ENCODE results near the gene RAC3. TPM values are rescaled to one million over a fixed set of nuclear protein-coding genes. Genes with fewer than 3 reads are reported as not detected.

RAC3 gene
- total and polyA plus RNA-seq, 3 experiments from 2014 or later: 4.2 to 4.5 TPM; not detected in 1

DNA sequence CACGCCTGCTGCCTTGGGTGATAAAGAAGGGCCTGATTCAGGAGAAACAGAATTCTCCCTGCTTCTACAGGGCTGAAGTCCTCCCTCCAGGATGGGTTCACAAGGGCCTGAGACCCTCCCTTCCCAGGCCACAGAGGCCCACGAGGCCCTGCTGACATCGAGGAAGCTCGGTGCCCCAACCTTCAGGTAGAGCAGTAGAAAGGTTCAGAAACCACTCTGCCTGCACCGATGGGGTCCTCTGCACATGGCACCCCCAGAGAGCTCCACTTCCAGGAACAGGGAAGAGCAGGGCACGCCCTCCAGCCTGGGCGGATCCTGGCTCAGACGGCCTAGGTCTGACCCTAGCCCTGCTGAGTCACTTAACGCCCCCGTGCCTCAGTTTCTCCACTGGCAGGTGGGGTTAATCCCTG lies 9.6 kb upstream of the RAC3 start:
- Mint-ChIP-seq H3K27me3 (peaks cover 0 to 2% of the 10 kb centered on the region in 2 donors), H3K9me3 (no peaks in the 10 kb centered on the region), H3K4me1 (peaks cover 17 to 34% (median 21%) of the 10 kb centered on the region in 3 donors), H3K27ac (peak overlapping the region in 5 of 8 donors; percentile 62 to 85 (median 71)), H3K4me3 (peak overlapping the region; percentile 83 to 93 (median 85)), H3K36me3 (peaks cover 0 to 8% (median 0%) of the 10 kb centered on the region in 3 donors)
- Histone ChIP-seq H3K4me1 (ENCODE audit: insufficient read depth, low read length) (peaks cover 26% of the 10 kb centered on the region), H3K4me3 (ENCODE audit: low read length) (peak overlapping the region; percentile 70), H3K27ac (ENCODE audit: low read depth, low read length) (peak overlapping the region; percentile 61), H3K9me3 (ENCODE audit: low read length) (no peaks in the 10 kb centered on the region), H3K27me3 (ENCODE audit: insufficient read depth, low read length, poor library complexity, severe bottlenecking) (no peaks in the 10 kb centered on the region), H3K36me3 (ENCODE audit: insufficient read depth, low read length) (peaks cover 6% of the 10 kb centered on the region)
- CTCF ChIA-PET: interaction anchor here (0.8 to 6.0 kb wide), 7 partner anchors 9 to 133 kb away, joined by 3 to 83 read pairs (median 5); partner anchors contain the start of genes DCXR, NOTUM and RAC3
- DNase-seq: no peak
- POLR2A ChIA-PET: interaction anchor here (0.9 to 2.3 kb wide), 5 partner anchors 16 to 251 kb away, joined by 3 to 10 read pairs (median 5); partner anchors contain the start of genes CSNK1D and DCXR

DNA sequence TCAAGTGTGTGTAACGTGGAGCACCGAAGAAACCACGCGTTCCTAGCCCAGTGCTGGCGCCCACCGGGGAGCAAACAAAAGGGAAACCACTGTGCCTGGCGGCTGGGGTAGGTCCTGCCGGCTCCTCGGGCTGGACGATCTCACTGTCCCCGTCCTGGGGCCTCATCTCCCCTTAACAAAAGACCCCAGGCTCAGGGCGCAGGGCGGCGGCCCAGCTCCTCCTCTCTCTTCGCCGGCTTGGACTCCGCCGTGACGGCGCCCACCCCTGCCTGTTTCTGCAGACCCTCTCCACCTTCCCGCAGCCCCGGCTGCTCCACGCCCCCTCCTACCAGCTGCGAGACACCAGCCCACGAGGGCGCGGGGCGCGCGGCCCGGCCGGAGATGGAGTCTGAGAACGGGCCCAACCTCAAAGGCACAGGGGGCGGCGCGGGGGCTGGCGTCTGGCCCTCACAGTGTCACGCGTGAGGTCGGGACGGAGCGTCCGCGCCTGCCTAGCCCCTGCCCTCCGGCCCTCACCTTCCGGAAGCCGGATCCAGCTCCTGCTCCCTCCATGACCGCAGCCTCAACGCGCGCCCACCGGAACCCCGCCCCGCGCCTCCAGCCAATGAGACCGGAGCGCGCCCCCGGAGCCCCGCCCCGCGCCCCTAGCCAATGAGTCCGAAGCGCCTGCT lies 9.0 kb upstream of the RAC3 start, which contains the start of gene CENPX:
CENPX (minus strand) TSS at position 569 of the 671 bp plus-strand sequence; CDS start at position 552, 17 bp downstream.
- H3K27ac ChIP-seq (ENCODE audit: low read depth, low read length): peak within 1 kb of the TSS; percentile 61
- H3K36me3 ChIP-seq (ENCODE audit: insufficient read depth, low read length): peaks cover 6% of the 10 kb centered on the region
- Mint-ChIP-seq H3K9me3 (no peaks in the 10 kb centered on the region), H3K4me1 (peaks cover 17 to 34% (median 21%) of the 10 kb centered on the region in 3 donors), H3K4me3 (peak within 1 kb of the TSS; percentile 83 to 93 (median 85)), H3K36me3 (peaks cover 0 to 8% (median 0%) of the 10 kb centered on the region in 3 donors), H3K27ac (peak within 1 kb of the TSS in 7 of 8 donors; percentile 56 to 85 (median 71)), H3K27me3 (peaks cover 0 to 2% of the 10 kb centered on the region in 2 donors)
- H3K4me3 ChIP-seq (ENCODE audit: low read length): peak within 1 kb of the TSS; percentile 70
- H3K27me3 ChIP-seq (ENCODE audit: insufficient read depth, low read length, poor library complexity, severe bottlenecking): no peaks in the 10 kb centered on the region
- peak in 1 of 5 donors; percentile 57 for DNase-seq
- ChIA-PET POLR2A (interaction anchor here (0.8 to 2.3 kb wide), 9 partner anchors 15 to 497 kb away, joined by 3 to 10 read pairs (median 5); partner anchors contain the start of genes CSNK1D, DCXR, FASN and FOXK2), CTCF (interaction anchor here (0.7 to 6.0 kb wide), 5 partner anchors 9 to 133 kb away, joined by 3 to 83 read pairs (median 16); partner anchors contain the start of genes DCXR, NOTUM and RAC3)
- peaks cover 26% of the 10 kb centered on the region for H3K4me1 ChIP-seq (ENCODE audit: insufficient read depth, low read length)
- no peaks in the 10 kb centered on the region for H3K9me3 ChIP-seq (ENCODE audit: low read length)

- Histone ChIP-seq H3K4me1 (ENCODE audit: insufficient read depth, low read length) (peaks cover 26% of the 10 kb centered on the region), H3K9me3 (ENCODE audit: low read length) (no peaks in the 10 kb centered on the region), H3K27me3 (ENCODE audit: insufficient read depth, low read length, poor library complexity, severe bottlenecking) (no peaks in the 10 kb centered on the region), H3K36me3 (ENCODE audit: insufficient read depth, low read length) (peaks cover 6% of the 10 kb centered on the region), H3K27ac (ENCODE audit: low read depth, low read length) (peak within 1 kb of the TSS; percentile 61), H3K4me3 (ENCODE audit: low read length) (peak within 1 kb of the TSS; percentile 70)
- Mint-ChIP-seq H3K36me3 (peaks cover 0 to 8% (median 0%) of the 10 kb centered on the region in 3 donors), H3K4me1 (peaks cover 17 to 34% (median 21%) of the 10 kb centered on the region in 3 donors), H3K9me3 (no peaks in the 10 kb centered on the region), H3K4me3 (peak within 1 kb of the TSS; percentile 83 to 93 (median 85)), H3K27me3 (peaks cover 0 to 2% of the 10 kb centered on the region in 2 donors), H3K27ac (peak within 1 kb of the TSS in 6 of 8 donors; percentile 56 to 85 (median 70))
- peak; percentile 99 to 100 (median 100) for DNase-seq
- POLR2A ChIA-PET: interaction anchor here (0.8 to 2.3 kb wide), 9 partner anchors 15 to 496 kb away, joined by 3 to 10 read pairs (median 5); partner anchors contain the start of genes CSNK1D, DCXR, FASN and FOXK2
- CTCF ChIA-PET: interaction anchor here (0.7 to 6.0 kb wide), 4 partner anchors 8 to 132 kb away, joined by 3 to 83 read pairs (median 20); partner anchors contain the start of genes DCXR, NOTUM and RAC3
Measured at GRCh38 chr17:82022981-82023446, 8.5 kb upstream of the RAC3 start, which contains the start of gene LRRC45. Gene LRRC45, plus strand, starts transcription at chr17:82023305. Its CDS starts 339 bp downstream, at chr17:82023644.

DNA sequence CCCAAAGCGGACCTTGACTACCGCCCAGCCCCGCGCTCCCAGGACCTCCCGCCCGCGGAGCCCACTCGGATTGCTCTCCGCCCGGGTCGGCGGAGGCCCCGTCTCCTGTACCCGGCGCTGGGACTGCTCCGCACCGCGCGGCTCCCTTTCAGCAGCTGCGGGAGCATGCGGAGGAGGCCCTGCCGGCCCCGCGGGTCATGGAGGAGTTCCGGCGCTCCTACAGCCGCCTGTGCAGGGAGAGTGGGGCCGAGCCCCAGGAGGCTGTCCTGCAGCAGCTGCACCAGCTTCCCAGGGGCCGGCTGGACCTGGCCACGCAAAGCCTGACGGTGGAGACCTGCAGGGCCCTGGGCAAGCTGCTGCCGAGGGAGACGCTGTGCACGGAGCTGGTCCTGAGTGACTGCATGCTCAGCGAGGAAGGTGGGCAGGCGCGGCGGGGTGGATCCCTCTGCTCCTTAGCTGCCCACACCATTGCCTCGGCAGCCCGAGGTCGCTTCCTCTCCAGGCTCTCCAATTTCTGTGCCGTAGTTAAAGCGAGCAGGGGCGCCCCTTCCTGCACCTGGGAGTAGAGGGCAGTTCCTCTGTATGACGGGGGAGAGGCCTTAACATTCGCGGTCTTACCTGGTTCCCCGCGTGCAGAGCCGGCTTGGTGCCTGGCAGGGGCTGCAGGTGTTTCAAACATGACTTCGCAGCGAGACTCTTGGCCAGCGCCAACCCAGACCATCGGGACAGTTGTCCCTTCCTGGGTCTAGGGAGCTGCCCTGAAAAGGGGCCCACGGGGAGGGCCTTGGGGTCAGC lies 7.8 kb upstream of the RAC3 start:
- peak overlapping the region; percentile 38 for H3K27ac ChIP-seq (ENCODE audit: low read depth, low read length)
- no peaks in the 10 kb centered on the region for H3K27me3 ChIP-seq (ENCODE audit: insufficient read depth, low read length, poor library complexity, severe bottlenecking)
- H3K4me3 ChIP-seq (ENCODE audit: low read length): peak overlapping the region; percentile 64
- DNase-seq: peak in 2 of 5 donors; percentile 14 to 15
- peaks cover 26% of the 10 kb centered on the region for H3K4me1 ChIP-seq (ENCODE audit: insufficient read depth, low read length)
- Mint-ChIP-seq H3K27me3 (peaks cover 0 to 2% of the 10 kb centered on the region in 2 donors), H3K9me3 (no peaks in the 10 kb centered on the region), H3K36me3 (peaks cover 0 to 3% (median 0%) of the 10 kb centered on the region in 3 donors), H3K4me3 (peak overlapping the region; percentile 75 to 93 (median 84)), H3K27ac (peak overlapping the region in 3 of 8 donors; percentile 33 to 51 (median 50)), H3K4me1 (peaks cover 17 to 34% (median 21%) of the 10 kb centered on the region in 3 donors)
- CTCF ChIA-PET: interaction anchor here (3.9 to 6.0 kb wide), 2 partner anchors 13 to 62 kb away, joined by 16 to 83 read pairs; partner anchors contain the start of genes DCXR and NOTUM
- peaks cover 3% of the 10 kb centered on the region for H3K36me3 ChIP-seq (ENCODE audit: insufficient read depth, low read length)
- H3K9me3 ChIP-seq (ENCODE audit: low read length): no peaks in the 10 kb centered on the region
- POLR2A ChIA-PET: interaction anchor here (1.0 to 2.3 kb wide), 5 partner anchors 14 to 320 kb away, joined by 3 to 10 read pairs (median 6); partner anchors contain the start of genes DCXR, FASN and MRPL12

DNA sequence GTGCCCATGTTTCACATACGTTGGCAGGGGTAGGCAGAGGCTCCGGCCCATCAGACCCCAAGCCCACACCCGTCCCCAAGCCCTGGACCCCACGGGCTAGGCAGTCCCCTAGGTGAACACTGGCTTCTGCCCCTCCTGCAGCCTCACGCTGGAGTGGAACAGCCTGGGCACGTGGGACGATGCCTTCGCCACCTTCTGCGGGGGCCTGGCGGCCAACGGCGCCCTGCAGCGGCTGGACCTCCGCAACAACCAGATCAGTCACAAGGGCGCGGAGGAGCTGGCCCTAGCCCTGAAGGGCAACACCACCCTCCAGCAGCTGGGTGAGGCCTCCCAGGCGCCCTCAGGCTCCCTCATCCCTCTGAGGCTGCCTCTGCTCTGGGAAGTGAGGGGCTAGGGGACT lies 6.6 kb upstream of the RAC3 start:
- H3K36me3 ChIP-seq (ENCODE audit: insufficient read depth, low read length): no peaks in the 10 kb centered on the region
- no peak overlapping the region for H3K27ac ChIP-seq (ENCODE audit: low read depth, low read length)
- no peak overlapping the region for H3K27ac Mint-ChIP-seq
- H3K9me3 Mint-ChIP-seq: no peaks in the 10 kb centered on the region
- no peaks in the 10 kb centered on the region for H3K27me3 ChIP-seq (ENCODE audit: insufficient read depth, low read length, poor library complexity, severe bottlenecking)
- no peak overlapping the region for H3K4me3 ChIP-seq (ENCODE audit: low read length)
- peaks cover 28% of the 10 kb centered on the region for H3K4me1 ChIP-seq (ENCODE audit: insufficient read depth, low read length)
- no peak for DNase-seq
- no peaks in the 10 kb centered on the region for H3K9me3 ChIP-seq (ENCODE audit: low read length)
- peak overlapping the region in 1 of 7 donors; percentile 23 for H3K4me3 Mint-ChIP-seq
- POLR2A ChIA-PET: no interaction called here
- peaks cover 19 to 38% (median 21%) of the 10 kb centered on the region in 3 donors for H3K4me1 Mint-ChIP-seq
- peaks cover 0 to 5% of the 10 kb centered on the region in 2 donors for H3K27me3 Mint-ChIP-seq
- no peaks in the 10 kb centered on the region for H3K36me3 Mint-ChIP-seq
- CTCF ChIA-PET: interaction anchor here (6.0 kb wide), 1 partner anchor 64 kb away, joined by 83 read pairs; the partner anchor contains the start of gene NOTUM

GRCh38 chr17:82025401-82026107 lies 5.9 kb upstream of the RAC3 start:
- Histone ChIP-seq H3K27me3 (ENCODE audit: insufficient read depth, low read length, poor library complexity, severe bottlenecking) (no peaks in the 10 kb centered on the region), H3K27ac (ENCODE audit: low read depth, low read length) (no peak overlapping the region), H3K4me3 (ENCODE audit: low read length) (no peak overlapping the region), H3K4me1 (ENCODE audit: insufficient read depth, low read length) (peaks cover 33% of the 10 kb centered on the region), H3K36me3 (ENCODE audit: insufficient read depth, low read length) (no peaks in the 10 kb centered on the region), H3K9me3 (ENCODE audit: low read length) (no peaks in the 10 kb centered on the region)
- ChIA-PET POLR2A (no interaction called here), CTCF (interaction anchor here (1.2 to 2.0 kb wide), 2 partner anchors 9 to 12 kb away, joined by 4 to 5 read pairs; partner anchors contain the start of gene DCXR)
- DNase-seq: no peak
- Mint-ChIP-seq H3K27me3 (peaks cover 0 to 6% of the 10 kb centered on the region in 2 donors), H3K9me3 (no peaks in the 10 kb centered on the region), H3K36me3 (no peaks in the 10 kb centered on the region), H3K27ac (peak overlapping the region in 1 of 8 donors; percentile 95), H3K4me3 (peak overlapping the region in 2 of 7 donors; percentile 48 to 56), H3K4me1 (peaks cover 19 to 35% (median 19%) of the 10 kb centered on the region in 3 donors)

Data from CD8-positive, alpha-beta memory T cell (primary cell).